AG08395 (cell line): ENCODE measurements around the gene ATAD1.
A peak's percentile ranks its signal among the peaks of the same experiment; 100 is the strongest.
"Not testable (repeated sequence)": the region's sequence is repeated elsewhere in the genome, so short reads cannot be mapped to it uniquely, and the experiment has no call there.

Source experiments
- DNase-seq: peaks from one replicate; pipeline ENCODE4 v3.0.0; 2012; ENCODE audit warnings: mixed read lengths, low spot score

The ATAD1 gene

DNA sequence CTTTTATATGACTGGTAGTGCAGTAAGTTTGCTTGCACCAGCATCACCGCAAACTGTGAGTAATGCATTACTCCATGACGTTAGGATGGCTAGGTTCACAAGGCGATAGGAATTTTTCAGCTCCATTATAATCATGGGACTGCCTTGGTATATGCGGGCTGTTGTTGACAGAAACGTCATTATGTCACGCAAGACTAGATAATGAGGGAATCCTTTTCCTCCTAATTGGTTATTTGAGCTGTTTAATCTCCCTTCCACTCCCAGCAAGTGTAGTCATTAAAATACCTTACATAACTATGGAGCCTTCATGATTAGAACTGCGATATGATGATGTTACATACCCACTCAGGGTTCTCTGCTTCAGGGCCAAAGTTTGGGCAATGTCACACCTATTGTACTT lies 28.0 kb upstream of the ATAD1 start:
- no peak for DNase-seq

DNA sequence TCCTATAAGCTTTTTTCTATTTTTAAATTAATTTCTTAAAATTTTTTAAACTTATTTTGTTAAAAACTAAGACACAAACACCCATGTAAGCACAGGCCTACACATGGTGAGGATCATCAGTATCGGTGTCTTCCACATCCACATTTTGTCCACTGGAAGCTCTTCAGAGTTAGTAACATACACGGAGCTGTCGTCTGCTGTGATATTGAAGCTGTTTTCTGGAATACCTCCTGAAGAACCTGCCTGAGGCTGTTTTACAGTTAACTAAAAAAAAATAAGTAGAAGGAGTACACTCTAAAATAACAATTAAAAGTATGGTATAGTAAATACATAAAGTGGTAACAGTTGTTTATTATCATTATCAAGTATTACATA lies 27.6 kb upstream of the ATAD1 start:
- no peak for DNase-seq

DNA sequence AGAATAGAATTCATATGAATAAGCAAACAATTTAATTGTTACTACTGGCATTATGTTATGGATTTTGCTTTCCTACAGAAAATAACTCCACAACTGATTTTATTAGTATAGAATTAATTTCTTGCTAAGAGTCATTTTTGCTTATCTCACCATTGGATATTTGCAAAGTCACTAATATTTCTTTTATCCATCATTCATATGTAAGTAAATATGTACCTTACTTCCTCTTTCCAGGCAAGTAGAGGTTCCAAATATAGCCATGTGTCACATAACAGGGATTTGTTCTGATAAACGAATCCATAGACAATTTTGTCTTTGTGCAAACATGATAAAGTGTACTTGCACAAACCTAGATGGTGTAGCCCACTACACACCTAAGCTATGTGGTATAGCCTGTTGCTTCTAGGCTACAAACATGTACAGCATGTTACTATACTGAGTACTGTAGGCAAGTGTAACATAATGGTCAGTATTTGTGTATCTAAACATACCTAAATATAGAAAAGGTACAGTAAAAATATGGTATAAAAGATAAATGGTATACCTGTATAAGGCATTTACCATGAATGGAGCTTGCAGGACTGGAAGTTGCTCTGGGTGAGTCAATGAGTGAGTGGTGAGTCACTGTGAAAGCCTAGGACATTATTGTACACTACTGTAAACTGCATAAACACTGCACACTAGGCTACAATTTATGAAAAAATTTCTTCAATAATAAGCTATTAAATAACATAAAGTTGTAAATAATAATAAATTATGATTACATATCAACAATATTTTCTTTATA lies 27.0 kb upstream of the ATAD1 start:
- DNase-seq: no peak

DNA sequence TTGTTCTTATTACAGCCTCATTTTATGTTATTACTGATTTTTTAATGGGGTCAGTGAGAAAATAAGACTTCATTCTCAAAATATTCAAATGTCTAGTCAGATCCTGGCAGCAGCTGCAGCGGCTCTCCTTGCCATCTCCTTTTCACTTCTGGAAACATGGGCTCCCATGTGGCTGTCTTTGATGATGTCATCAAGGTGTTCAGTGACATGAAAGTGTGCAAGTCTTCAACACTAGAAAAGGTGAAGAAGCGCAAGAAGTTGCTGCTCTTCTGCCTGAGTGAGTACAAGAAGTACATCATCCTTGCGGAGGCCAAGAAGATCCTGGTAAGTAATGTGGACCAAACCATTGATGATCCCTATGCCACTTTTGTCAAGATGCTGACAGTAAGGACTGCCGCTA lies 25.7 kb upstream of the ATAD1 start:
- DNase-seq: no peak

DNA sequence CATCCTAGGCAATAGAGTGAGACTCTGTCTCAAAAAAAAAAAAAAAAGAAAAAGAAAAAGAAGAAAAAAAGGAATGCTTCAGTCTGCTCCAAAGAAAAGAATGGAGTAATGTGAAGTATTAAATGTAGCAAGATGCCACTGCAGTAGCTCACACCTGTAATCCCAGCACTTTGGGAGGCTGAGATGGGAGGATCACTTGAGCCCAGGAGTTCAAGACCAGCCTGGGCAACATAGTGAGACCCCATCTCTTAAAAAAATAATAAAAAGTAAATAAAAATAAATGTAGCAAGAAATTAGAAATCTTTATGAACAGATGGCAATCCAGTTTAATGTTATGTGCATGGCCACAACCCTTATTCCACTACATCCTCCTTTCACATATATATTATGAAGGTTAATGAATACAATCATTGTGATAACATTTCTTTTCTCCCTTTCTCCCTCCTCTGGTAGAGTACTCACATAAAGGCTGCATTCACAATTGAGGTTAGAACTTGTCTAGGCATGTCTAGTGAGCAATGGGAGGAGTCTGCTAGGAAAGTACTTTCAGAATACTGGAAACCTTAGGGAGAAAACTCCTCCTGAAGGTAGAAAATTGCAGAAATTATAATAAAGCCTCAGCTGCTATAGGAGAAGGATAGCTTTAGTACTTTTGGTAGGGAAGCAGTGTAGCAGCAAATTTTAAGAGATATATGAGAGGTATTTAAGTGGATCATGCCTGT lies 24.9 kb upstream of the ATAD1 start:
- DNase-seq: peak; percentile 43

DNA sequence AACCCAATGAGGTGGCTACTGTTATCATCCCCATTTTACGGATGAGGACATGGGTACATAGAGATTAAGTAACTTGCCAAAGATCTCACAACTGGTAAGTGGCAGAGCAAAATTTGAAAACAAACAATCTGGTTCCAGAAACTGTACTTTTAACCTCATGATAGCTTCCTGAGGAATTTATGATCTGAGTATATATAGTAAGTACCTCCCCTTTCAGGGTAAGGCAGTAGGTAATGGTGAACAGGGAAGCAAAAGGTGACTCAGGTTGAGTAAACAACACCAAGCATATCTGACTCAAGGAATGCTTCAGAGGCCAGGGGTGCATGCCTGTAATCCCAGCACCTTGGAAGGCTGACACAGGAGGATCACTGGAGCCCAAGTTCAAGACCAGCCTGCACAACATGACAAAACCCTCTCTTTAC lies 24.2 kb upstream of the ATAD1 start:
- DNase-seq: no peak

DNA sequence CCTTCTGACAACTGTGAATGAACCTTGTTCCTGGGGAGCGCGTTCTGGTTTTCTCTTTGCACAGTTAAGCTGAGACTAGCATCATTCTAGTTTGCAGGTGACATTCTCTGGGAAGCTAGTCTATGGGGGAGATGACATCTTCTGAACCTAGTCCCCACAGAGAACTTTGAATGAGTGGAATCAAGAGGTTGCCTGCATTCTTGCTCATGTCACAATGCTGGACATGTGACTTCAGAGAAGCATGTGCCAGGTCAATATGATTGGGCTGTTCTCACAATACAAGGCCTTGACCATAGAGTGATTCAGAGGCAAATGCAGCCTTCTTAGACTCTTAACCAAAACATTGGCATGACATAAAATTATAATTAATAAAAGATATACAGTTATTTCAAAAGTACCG lies 23.2 kb upstream of the ATAD1 start:
- DNase-seq: no peak

DNA sequence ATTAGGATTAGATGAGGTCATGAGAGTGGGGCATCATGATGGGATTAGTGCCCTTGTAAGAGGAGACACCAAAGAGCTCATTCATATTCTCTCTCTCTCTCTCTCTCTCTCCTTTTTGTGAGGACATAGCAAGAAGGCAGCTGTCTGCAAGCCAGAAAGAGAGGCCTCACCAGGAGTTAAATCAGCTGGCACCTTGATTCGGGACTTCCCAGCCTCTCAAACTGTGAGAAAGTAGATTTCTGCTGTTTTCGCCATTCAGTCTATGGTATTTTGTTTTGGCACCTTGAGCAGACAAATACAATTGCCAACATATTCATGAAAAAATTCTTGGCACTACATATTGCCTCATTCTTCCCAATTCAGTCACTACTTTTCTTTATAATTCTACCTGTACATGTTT lies 20.6 kb upstream of the ATAD1 start:
- DNase-seq: no peak

DNA sequence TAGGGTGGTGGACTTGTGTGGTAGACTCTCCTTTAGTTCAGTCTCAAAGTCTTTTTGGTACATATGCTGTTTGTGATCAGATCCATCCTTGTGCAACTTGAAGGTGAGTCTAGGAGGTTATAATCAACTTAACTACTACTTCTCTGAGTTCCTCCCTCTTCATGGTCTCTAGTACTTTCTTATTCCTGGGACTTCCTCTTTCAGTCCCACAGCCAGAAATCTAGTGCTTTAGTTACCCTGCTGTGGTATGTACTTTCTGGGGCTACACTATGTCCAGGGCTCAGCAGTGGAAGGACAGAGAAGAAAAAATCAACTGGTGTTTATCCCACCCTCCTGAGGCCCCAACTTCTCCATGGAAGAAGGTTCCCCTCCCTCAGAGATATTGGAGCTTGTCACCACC lies 19.4 kb upstream of the ATAD1 start:
- no peak for DNase-seq

DNA sequence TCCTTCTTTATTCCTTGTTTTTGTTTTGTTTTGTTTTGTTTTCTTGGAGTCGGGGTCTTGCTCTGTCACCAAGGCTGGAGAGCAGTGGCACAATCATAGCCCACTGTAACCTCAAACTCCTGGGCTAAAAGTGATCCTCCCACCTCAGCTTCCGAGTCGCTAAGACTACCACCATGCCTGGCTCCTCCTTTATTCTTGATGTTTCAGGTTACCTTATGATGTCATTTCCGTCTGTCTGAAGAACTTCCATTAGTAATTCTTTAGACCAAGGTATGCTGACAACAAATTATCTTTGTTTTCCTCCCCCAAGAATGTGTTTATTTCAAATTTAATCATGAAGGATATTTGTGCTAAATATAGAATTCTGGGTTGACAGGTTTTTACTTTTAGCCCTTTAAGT lies 18.1 kb upstream of the ATAD1 start:
- no peak for DNase-seq

DNA sequence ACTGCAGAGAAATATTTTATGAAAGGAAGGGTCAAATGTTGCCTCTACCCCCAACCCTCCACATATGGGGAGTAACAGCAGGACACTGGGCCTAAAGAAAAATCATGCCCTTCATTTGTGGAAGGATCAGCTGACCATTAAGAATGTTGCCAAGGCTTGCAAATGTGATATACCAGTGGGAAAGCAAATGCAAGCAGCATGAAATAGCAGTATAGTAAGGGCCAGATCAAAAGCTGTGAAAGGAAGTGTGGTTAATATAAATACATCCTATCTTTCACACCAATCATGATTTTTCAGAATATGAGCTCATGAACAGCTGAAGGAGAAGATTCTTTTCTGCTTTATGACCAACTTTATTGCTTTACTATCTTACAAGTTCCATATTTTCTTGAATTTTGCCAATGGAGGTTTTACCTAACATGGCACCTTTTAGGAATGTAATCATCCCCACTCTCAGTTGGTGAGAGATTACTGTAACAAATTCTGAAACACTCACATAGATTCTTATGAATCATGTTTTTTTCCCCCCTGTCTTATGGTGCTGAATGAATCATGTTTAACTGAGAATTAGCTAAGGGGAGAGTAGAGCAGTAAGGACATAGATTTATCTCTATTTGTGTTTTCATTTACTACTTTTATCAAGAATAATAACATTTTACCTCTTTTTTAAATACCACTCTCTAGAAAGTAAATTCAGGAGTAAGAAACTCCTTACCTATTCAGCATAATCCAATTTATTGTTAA lies 12.1 kb upstream of the ATAD1 start:
- no peak for DNase-seq

DNA sequence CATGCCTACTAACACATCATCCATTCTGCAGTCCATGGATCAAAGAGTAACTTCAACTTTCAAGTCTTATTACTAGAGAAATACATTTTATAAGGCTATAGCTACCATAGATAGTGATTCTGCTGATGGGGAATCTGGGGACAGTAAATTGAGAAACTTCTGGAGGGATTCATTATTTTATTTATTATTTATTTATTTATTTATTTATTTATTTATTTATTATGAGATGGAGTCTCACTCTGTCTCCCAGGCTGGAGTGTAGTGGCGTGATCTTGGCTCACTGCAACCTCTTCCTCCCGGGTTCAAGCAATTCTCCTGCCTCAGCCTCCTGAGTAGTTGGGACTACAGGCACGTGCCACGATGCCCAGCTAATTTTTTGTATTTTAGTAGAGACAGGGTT lies 11.0 kb upstream of the ATAD1 start:
- DNase-seq: not testable (repeated sequence)

DNA sequence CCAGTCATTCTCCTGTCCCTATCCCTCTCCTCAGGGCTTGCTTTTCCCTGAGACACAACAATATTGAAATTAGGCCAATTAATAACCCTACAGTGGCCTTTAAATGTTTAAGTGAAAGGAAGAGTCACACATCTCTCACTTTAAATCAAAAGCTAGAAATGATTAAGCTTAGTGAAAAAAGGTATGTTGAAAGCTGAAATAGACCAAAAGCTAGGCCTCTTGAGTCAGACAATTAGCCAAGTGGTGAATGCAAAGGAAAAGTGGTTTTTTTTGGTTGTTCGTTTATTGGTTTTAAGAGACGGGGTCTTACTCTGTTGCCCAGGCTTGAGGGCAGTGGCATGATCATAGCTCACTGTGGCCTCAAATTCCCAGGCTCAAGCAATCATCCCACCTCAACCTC lies 9.7 kb upstream of the ATAD1 start:
- no peak for DNase-seq

DNA sequence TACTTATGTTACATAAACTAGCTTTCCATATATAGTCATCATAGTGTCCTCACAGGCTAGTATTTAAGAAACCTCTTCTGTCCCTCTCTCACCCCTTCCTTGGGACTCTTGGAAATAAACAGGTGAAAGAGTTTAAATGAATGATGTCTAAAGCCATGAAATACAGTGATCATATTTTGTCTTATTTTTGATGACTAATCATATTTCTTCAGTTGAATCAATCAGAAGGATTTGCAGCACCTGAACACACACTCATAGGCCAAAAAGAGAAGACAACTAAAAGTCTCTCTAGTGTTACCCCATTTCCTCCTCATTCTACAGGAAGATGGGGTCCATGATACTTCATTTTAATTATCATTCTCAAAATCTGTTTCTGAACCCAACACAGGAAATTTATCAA lies 8.6 kb upstream of the ATAD1 start:
- DNase-seq: no peak

DNA sequence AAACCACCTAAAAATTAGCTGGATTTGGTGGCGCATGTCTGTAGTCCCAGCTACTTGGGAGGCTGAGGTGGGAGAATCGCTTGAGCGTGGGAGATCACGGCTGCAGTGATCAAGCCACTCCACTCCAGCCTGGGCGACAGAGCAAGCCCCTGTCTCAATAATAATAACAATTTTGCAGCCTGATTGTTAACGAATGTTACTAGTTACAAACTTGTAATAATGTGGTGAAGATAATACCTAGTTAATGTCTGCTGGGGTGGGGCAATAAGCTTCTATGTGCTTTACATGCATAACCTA lies 1.2 kb upstream of the ATAD1 start:
- no peak for DNase-seq

DNA sequence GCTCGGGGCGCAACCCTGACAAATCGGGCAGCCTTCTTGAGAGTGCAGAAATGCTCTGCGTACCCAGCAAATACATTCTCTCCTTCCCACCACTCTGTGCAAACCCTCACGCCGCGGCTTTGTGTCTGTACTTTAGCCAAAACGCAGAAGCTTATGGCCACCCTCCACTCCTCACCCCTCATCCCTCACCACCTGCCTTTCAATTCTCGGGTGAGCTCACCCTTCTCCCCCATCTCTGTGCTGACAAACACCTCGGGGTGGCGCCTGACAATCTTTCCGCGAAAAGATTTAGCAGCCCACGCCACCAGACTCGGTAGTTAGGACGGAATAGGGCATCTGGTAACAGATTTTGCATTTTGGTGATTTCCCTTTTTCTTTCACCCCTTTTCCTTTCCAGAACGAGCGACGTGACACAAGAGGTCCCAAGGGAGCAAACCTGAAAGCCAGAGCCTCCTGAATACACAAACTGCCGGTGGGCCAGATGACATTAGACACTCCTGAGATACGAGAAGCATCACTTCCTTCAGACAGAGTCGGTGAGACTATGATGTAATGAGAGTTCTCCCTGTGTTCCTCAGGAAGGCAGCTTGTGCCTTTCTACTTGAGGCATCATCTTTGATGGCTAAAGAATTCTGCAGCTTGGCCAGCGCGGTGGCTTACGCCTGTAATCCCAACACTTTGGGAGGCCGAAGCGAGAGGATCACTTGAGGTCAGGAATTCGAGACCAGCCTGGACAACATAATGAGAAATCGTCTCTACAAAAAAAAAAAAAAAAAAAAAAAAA lies 671 bp upstream of the ATAD1 start:
- DNase-seq: peak; percentile 5

DNA sequence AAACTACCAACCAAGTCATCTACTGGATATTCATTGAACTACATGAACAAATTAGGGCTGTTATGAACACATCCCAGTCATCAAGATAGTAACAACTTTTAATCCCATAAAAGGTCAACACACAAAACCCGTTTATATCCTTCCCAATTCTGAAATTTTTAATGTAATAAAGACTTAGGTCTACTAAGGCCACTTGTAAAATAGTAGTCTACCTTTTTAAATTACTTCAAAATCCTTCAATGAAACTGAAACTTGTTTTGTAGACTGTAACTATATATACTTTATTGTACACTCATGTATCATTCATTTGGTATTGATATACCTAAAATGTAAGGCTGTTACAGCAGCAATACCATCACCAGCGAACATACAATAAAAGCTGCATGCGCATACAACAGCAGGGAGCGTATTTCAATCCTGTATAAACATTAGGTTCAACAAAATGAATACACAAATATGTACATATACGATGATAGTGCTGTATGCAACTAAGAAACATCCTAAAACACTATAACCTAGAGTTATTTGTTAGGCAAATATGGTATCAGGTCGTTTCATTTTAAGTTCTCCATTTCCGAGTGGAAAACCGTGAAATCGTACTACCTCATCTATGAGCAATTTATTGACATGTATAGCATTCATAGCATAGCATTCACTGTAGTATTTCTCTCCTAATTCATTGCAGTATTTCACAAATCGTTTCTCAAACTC lies 973 bp downstream of the ATAD1 start:
- no peak for DNase-seq

DNA sequence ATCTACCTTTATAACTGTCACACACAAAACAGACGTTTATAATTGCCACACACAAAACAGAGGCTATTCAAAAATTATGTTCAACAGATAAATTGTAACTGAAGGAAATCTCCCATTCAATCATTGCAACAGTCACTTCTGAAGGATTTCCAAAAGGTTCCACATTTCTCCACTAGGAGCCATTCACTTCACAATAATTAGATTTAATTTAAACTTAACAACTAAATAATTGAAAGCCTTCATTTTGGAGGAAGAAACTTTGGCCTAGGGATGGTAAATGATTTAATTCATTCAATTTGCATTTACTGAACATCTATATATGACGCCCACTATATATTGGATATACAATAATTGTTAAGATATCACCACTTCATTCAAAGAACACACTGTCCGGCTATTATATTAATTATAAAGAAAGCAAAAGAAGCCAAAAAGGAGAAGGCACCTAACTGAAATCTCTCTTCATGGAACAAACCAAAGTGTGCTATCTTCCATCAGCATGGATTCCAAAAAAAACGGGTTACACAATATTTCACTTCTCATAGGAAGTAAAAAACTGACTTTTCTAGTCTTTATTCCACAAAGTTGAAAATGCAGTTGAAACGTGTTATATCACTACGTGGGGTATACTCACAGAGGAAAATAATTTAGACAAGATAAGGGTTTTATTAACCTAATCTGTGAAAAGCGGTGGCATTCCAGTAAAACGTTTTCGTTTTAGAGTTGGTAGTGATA lies 1.7 kb downstream of the ATAD1 start:
- no peak for DNase-seq

DNA sequence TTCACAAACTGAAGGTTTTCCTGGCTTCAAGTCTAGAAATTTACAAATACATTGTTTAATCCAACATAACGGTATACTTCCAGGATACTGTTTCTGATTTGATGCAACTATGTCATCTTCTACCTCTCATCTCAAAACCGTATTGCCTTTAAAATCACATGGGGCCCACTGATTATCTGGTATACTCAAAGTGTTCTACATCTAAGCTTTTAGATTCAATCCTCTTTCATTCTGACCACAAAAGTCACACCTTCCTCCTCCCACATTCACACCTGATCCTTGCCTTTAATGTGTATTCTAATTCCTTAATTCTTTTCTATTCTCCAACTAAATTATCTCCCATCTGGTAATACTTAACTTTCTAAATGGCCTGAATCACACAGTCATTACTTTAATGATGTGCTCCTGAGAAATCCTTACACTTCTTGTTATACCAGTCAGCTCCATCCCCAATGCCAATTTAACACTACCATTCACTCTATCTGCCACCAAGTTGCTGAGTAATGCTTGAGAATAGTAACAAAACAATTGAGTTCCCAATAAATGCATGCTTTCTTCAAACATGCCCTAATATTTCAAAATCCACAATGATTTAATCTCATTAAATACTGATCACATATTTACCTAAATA lies 13.0 kb downstream of the ATAD1 start:
- no peak for DNase-seq

DNA sequence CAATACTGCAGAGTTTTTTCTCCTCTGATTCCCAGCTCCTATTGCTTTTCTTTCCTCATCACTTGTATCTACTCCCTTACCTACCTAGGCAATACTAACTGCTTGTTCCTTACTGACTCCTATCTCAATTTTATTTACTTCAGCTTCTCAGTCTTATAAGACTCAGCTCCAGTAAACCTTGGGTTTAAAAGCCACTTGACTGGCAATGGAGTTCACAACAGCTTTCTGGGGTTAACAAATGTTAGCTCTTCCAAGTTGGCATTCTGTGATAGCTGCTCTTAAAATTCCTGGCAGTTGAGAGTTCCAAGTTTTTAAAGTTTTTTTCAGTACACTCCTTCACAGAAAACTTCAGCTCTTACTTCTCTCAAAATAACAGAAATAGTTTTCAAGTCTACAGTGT lies 14.2 kb downstream of the ATAD1 start:
- no peak for DNase-seq

DNA sequence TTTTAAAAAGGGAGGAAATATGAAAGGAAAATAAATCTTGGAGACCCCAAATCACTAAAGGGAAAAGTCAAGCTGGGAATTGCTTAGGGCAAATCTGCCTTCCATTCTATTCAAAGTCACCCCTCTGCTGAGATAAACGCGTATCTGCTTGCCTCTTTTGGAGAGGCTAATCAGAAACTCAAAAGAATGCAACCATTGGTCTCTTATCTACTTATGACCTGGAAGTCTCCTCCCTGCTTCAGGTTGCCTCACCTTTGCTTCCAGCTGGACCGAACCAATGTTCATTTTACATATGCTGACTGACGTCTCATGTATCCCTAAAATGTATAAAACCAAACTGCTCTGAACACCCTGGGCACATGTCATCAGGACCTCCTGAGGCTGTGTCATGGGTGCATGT lies 14.7 kb downstream of the ATAD1 start:
- DNase-seq: no peak
